8988T (cell line): ENCODE results near the gene COX7A2L.
A peak's percentile ranks its signal among the peaks of the same experiment; 100 is the strongest.
"Not testable (repeated sequence)": the region's sequence is repeated elsewhere in the genome, so short reads cannot be mapped to it uniquely, and the experiment has no call there.

Source experiments
- DNase-seq: peaks from one replicate; pipeline ENCODE4 v3.0.0; 2011

The COX7A2L gene, protein sequence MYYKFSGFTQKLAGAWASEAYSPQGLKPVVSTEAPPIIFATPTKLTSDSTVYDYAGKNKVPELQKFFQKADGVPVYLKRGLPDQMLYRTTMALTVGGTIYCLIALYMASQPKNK

DNA sequence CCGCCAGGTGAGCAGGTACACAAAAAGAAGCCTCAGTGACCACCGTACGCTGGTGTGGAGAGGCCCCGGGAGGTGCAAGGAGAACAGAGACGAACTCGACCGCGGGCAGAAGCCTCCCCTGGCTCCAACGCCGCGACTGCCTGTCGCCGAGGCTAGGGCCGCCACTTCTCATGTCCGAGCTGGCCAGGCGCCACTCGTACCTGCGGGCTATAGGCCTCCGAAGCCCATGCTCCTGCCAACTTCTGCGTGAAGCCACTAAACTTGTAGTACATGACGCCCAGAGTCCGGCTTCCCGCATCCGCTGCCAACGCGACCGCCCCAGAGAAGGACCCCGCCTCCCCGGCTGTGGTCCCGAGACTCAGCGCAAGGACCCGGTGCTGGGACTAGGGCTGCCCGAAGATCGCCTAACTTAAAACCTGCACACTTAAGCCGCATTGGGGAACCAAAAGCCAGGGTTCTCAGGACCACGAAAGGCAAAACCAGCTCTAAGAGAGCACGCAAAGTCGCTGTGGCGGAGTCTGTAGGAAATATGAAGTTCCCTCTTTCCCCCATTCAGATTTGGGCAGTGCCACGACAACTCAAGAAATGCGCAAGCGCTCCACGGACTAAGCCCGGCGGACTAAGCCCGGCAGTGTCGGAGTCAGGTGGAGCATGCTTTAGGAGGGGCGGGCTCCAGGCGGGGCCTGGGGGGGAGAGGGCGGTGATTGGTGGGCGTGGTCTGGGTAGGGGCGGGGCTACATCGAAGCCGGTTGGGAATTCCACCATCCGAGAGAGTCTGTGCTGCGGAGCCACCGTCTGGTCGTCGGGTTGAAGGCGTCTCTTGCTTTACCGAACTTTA lies at the start of gene COX7A2L:
COX7A2L (minus strand) TSS at position 328 of the 838 bp plus-strand sequence; CDS start at position 272, 56 bp downstream.
- DNase-seq = peak; percentile 91

DNA sequence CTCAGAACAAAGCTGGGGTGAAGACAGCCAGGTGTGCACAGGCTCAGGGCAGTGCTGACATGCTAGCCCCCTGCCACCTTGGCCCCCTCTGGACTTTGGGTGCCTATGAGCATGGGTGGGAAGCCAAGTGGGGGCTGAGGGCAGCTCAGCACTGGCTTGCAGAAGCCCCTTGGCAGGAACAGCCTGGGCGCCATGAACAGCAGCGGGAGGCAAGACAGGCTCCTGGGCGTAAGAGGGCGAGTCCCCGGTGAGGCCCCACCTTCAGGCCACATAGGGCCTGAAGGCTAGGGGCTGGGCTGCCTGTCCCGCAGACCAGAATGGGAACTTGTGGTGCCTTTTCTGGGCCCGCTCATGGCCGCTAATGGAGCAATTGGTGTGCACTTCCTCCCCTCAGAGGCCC lies 47.0 kb upstream of the COX7A2L start:
- no peak for DNase-seq

DNA sequence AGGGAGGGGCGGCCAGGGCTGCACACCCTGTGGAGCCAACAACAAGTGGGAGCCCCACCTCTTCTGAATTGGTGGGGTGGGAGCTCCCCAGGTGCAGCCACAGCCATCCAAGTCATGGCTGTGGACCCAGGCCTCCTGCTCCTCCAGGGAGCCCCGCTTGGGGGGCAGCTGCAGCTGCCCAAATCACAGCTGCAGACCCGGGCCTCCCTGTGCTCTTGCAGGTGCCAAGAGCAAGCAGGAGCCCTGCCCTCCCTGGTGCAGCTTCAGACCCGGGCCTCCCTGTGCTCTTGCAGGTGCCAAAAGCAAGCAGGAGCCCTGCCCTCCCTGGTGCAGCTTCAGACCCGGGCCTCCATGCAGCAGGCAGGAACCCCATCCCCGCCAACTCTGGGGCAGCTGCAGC lies 46.5 kb upstream of the COX7A2L start:
- no peak for DNase-seq

DNA sequence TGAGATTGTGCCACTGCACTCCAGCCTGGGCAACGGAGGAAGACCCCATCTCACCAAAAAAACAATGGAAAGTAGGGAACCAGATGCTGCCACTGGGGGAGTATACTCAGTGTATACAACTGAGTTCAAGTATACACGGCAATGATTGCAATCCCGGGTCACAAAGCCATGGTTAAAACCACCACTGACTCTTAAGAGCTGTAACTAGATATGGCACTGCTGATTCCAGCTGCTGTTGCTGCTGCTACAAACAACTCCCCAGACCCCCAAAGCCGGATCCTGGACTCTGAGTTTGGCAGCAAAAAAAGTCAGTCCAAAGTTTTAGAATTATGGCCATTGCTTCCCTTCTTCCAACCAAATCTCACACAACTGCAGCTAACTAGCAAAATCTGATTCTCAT lies 43.7 kb upstream of the COX7A2L start:
- DNase-seq = no peak

DNA sequence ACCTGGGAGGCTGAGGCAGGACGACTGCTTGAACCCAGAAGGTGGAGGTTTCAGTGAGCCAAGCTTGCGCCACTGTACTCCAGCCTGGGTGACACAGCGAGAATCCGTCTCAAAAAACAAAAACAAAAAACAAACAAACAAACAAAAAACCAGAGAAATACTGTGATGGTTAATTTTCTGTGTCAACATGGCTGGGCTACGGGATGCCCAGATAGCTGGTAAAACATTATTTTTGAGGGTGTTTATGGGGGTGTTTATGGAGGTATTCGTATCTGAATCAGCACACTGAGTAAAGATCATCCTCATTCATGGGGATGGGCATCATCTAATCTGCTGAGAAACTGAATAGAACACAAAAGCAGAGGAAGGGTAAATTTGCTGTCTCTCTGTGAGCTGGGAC lies 40.8 kb upstream of the COX7A2L start:
- DNase-seq = no peak

DNA sequence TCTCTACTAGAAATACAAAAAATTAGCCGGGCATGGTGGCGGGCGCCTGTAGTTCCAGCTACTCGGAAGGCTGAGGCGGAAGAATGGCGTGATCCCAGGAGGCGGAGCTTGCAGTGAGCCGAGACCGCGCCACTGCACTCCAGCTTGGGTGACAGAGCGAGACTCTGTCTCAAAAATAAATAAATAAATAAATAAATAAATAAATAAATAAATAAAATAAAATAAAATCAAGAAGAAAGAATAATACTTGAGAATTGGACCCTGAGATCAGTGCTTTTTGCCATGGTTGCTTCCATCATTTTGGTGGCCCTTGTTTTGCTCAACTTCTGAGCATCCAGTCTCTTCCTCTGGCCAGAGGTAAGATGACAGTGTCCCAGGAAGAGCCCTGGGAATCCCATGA lies 37.0 kb upstream of the COX7A2L start:
- DNase-seq = not testable (repeated sequence)

DNA sequence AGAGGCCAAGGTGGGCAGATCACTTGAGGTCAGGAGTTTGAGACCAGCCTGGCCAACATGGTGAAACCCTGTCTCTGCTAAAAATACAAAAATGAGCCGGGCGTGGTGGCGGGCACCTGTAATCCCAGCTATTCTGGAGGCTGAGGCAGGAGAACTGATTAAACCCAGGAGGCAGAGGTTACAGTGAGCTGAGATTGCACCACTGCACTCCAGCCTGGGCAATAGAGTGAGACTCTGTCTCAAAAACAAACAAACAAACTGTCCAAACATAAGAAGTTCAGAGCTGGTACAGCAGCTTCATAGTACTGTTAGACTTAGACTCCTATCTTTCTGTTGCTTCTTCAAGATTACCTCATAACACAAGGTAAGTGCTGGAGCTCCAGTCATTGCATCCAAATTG lies 32.3 kb upstream of the COX7A2L start:
- DNase-seq = not testable (repeated sequence)

DNA sequence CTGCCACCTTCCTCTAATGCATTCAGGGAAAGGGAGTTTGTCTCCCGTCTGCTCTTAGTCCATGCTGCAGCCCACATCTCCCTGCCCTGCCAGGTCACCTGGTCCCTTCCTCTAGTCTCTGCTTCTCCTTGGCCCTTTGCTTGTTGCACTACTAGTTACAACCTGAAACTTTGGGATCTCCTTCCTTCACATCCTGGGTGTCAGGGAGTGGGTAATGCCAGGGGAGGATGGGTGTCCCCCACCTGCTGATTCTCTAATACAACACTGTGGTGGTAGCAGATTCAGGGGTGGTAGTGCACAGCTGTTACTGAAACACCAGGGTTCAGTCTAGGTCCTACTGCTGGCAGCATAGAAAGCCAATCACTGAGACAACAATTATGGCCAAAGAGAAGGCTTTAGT lies 31.2 kb upstream of the COX7A2L start:
- DNase-seq = no peak

DNA sequence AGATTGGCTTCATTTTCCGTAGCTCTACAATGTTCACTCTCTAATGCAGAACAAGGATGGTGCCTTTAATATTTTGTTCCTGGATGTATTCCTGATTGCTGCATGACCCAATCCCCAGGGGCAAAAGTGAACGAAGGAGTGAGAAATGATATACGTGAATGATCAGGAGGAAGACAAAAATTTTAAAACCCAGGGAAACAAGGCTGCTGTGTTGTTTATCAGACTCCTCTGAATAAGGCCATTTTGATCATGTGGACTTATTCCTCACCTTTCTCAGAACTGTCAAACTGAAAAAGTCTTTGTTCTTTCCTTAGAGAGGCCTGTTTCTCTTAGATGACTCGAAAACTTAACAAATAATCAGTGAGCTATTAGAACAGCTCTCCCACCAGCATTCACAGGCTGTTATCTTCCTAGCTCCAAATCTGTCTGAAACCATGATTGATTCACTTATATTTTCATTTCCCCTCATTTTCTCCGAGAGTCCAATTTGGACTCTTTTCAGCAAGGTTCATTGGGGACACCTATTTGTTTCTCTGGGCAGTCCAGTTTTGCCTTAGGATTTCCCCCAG lies 29.5 kb upstream of the COX7A2L start:
- DNase-seq = no peak

DNA sequence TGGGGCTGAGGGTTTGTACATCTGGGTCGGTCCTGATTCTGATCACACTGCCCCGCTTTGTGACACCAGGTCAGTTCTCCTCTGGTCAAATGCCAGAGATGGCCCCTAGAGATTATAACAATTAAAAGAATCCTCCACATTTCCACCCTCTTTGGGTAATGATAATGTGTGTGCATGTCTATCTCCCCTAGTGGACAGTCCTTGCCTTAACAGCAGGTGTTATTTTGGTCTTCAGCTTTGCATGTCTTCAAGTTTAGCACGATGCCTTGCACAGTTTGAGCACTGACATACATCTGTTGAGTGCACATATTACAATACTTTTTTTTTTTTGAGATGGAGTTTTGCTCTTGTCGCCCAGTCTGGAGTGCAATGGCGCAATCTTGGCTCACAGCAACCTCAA lies 25.7 kb upstream of the COX7A2L start:
- no peak for DNase-seq

DNA sequence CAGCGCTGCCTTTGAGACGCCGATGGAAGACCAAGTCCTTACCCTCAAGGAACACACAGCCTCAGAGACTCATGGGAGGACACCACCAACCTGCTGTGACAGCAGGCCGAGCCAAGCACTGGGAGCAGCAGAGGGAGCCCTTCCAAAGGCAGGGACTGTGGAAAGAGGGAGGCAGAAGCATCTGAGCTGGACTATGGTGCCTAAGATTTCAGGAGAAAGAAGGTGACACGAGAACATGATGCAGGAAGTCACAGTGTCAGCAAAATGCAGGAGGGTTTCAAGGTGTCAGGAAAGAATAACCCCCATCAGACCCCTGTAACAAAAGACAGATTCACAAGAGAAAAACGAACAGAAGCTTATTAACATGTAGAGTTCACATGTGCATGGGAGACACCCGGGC lies 24.2 kb upstream of the COX7A2L start:
- no peak for DNase-seq

DNA sequence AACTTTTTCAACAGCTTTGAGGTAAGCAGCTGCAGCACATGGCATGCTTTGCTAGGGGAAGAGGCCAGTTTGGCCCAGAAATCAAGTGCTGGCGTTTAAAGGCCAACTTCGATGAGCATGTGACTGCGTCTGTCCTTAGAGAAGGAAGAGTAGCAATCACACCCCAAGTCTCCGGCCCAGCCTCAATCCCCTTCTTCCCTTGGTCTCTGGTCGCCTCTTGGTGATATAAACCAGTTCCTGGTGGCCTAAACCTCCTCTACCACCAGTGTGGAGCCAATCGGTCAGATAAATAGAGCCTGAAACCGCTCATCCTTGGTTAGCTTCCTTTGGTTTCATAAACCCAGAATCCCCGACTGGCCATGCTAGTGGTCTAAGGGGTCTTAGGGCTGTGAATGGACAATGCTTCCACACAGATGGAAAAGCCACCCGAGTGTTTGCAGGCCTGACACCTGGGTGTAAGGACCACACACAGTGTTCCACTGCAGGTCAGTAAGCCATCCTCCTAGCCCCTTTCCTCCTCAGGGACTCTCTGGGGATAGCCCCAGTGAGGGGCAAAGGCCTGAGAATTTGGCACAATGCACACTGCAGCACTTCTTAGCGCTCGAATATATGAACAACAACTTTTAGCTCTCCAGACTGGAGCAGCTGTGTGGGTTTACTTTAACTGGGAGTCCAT lies 23.0 kb upstream of the COX7A2L start:
- no peak for DNase-seq

DNA sequence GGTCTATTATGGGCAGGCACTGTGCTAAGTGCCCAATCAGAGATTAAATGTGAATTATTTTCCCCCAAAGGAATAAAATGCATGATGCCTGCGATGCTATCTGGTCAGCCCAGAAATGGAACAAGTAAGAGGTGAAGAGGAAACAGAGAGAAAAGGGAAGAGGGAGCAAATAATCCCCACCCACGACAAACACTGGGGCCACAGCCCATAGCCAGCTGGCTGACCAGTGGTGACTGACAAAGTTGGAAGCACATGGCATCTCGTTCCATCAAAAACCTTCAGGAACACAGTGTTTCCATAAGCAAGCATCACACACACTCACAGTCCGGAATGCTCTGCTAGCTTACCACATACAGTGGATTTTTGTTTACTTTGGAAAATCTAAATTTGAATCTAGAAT lies 21.1 kb upstream of the COX7A2L start:
- DNase-seq = no peak

DNA sequence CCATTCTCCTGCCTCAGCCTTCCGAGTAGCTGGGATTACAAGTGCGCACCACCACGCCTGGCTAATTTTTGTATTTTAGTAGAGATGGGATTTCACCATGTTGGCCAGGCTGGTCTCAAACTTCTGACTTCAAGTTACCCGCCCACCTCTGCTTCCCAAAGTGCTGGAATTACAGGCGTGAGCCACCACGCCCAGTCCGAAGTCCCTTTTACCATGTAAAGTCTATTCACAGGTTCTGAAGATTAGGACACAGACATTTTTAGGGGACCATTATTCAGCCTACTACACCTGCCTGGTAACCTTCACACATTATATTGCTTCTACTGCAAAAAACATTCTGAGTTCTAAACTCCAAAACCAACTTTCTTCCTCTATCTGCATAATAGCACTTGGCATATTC lies 19.0 kb upstream of the COX7A2L start:
- not testable (repeated sequence) for DNase-seq

DNA sequence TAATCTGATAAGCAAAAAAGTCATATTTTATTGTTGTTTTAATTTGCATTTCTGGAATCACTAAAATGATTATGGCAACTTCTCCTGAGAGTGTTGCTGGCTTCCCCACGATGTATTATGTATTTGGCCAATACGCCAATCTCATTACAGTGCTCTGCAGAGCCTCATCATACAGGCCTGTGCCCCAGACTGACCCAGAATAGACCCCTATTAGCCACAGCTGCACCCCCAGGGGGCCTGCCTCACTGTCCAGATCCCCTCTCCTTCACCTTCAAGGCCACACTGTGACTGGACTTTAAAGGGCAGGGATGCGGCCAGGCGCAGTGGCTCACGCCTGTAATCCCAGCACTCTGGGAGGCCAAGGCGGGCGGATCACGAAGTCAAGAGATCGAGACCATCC lies 17.4 kb upstream of the COX7A2L start:
- no peak for DNase-seq

DNA sequence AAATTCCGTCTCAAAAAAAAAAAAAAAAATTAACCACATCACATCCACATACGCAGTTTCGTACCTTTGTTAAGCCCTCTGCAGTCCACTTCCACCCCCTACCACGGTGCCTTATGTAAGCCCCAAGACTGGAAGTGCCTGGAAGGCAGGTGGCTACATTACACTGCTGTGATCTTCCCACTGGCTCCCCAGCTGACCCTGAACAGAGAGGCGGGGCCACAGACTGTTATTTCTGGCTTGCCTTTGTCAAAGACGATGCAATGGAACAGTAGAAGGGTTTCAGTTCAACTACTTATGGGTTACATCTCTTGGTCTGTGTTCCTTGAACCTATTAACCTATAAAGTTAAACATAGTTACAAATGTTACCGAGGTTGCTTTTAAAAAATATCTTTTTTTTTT lies 15.7 kb upstream of the COX7A2L start:
- DNase-seq = no peak

DNA sequence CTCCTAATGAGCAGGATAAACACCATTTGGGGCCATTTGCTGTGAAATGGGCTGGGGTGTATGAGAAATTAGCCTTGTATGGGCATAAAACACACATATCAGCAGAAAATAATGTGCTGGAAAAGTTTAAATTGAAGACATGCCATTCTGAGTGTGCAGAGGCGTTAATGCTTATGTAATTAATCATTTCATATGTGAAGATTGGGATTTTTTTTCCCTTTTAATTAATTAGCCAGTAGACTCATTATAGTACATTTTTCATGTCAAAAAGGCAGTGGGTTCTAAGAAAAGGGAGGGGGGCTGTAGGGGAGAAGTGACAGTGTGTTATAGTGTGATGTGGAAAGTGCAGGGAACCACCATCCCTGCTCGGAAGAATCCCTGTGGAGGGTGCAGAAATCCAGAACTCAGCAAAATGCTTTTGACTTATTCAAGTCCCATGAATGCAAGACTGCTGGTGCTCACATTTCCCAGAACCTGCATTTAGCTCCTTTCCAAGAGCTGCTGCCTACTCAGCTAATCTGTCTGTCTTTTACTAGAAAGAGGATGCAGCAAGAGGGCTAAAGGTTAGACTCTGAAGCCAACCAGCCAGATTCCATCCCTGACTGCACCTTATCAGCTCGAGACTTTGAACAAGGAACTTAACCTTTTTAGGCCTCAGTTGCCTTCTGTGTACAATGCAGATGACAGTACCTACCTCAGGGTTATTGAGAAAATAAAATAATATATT lies 11.6 kb upstream of the COX7A2L start:
- no peak for DNase-seq

DNA sequence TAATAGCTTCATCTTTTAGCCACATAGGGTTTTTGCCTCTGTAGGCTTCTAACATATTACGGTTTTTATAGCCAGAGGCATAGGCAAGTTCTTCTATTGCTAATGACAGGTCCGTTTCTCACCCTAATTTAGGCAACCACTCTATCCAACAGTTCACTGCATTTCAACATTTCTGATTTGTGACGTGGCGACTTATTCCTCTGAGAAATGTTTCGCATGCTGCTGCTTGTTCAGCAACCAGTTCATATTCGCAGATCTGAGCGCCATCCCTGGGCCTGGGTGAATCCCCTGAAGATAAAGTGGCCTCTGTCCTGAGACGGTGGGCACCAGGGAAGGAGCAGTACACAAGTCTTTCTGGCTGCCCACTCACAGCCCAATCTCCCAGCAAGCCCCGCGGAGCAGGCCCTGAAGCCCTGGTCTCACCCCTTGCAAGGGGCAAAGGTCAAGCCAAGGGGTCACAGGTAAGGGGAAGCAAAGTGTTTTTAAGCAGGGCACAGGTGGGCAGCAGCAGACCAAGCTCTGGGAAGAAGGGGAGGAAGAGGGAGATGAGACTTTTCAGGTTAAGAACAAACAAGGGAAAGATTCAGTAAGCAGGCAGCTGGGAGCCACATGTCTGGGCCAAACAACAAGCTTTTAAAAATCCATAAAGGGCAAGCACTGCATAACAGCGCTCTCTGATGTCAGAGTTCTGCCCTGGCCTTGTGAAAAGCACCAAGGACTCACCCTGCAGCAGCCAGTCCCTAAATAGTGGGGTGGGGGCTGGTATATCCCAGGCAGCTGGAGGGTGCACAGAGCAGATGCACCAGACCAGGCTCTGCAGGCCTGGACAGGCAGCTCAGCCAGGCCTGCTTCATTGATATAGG lies 10.8 kb upstream of the COX7A2L start:
- no peak for DNase-seq

DNA sequence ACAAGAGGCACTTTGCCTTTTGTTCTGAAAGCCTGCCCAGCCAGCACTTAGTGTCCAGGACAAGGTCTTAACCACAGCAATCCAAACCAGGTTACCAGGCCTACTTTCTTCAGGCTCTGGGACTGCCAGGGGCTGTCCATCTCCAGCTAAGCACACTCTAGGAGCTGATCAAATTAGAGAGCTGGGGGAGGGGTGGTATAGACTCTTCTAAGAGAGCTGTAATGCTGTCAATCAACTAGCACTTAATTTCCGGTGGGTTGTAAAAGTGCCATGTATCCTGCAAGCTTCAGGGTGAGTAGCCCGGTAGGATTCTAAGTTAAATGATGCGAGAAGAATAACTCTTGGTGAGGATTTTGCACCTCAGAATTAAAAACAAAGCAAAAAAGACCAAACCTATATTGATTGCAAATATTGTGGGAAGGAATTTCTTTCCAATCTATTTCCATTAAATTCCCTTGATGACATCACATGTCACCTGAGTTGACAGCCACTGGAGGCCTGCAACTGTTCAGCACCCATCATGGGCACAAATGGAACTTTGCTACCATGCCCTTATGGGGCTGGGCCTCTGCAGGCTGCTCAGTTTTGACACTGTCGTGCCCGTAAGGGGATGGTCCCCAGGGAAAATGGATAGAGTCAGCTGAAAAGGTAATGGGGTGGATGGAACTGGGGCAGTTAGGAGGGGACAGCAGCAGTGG lies 8.7 kb upstream of the COX7A2L start:
- no peak for DNase-seq

DNA sequence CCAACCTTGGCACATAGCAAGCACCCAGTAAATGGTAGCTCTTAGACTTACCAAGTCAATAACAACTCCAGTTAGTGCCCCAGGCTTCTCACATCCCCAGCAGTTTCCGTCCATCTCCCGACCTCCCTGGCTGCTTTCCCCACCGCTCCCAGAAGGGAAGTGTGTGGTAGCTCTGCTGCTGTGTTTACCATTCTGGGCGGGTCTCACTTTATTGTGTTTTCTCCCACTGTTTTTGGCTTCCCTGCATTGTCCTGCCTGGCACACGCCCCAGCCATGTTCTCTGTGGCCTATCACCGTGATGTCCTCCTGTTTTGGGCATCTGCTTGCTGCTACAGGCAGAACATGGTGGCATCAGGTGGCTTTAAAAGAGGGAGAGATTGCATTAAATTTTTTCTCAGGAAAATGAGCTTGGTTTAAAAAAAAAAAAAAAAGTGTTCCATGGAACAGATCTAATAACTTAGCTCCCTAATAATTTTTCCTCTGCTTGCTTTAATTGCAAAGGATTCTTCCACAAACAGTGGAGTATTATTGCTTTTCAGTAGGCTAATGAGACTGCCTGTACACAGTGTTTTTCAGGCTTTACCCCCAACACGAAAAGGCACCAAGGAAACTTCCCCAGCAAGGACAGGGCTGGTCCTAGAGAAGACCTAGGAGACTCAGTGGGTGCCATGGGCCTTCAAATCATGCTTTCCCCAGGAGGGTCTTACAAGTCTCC lies 8.0 kb upstream of the COX7A2L start:
- DNase-seq = no peak

DNA sequence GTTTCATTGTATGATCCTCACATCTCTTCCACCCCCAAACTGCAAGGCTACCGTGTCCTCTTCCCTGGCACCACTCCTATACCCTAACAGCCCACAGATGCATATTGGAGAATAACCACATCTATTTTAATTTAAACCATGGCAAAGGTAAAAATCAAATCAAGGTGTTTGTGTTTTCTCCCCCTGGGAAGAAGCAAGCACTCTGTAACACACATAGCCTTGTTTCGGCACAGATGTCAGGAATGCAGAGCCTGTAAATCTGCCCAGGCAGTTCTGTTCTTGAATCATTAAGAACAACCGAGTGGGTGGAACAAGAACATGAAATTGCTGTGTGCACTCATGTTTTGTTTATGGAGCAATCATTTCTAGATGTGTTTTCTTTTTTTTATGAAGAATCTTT lies 6.8 kb upstream of the COX7A2L start:
- DNase-seq = no peak
